ENCODE results near the gene SNN.

- TF ChIP-seq CTCF (IDR thresholded peaks at IDR 0.05) (no peak), POLR2A (IDR thresholded peaks at IDR 0.05) (no peak), POLR2AphosphoS5 (IDR thresholded peaks at IDR 0.05) (no peak)
Observed at GRCh38 chr16:11674818-11675560, 6.7 kb downstream of the SNN start.

Measured in breast epithelium (tissue), 3 donors.